Measurements from ENCODE around the gene METAP2.
"Not testable (repeated sequence)": the region's sequence is repeated elsewhere in the genome, so short reads cannot be mapped to it uniquely, and the experiment has no call there.

METAP2 gene

GRCh38 chr12:95463050-95463449, 10.9 kb upstream of the METAP2 start:
- DNase-seq, result no peak

- not testable (repeated sequence) for DNase-seq
Observed at GRCh38 chr12:95463776-95464175, 10.2 kb upstream of the METAP2 start.

DNA sequence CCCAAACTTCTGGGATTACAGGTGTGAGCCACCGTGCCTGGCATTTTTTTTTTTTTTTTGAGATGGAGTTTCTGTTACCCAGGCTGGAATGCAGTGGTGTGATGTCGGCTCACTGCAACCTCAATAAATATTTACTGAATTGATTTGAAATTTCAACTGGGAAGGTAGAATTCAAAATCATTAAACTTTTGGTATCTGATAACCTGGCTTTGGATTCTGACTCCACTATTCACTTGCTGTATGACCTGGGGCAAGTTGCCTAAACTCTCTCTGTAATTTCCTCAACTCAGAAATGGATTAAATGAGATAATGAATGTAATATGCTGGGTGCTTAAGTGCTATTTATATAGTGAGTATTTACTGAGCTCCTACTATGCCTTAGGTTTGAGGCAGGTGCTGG, 8.7 kb upstream of the METAP2 start:
- DNase-seq, result no peak

GRCh38 chr12:95470300-95470699, 3.7 kb upstream of the METAP2 start:
- no peak for DNase-seq

GRCh38 chr12:95473231-95473883, 595 bp upstream of the METAP2 start:
- peak; percentile 44 for DNase-seq

- DNase-seq, result no peak
Observed at GRCh38 chr12:95474660-95474958, 657 bp downstream of the METAP2 start.

GRCh38 chr12:95480230-95480629, 6.3 kb downstream of the METAP2 start:
- no peak for DNase-seq

DNA sequence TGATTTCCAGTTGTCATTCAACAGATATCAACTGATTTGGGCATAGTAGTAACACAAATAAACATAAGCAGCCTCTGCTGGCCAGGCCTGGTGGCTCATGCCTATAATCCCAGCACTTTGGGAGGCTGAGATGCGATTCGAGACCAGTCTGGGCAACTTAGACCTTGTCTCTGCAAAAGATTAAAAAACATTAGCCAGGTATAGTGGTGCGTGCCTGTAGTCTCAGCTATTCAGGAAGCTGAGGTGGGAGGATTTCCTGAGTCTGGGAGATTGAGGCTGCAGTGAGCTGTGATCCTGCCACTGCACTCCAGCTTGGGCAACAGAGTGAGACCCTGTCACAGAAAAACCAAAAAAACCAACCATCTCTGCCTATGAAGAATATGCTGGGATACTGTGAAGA, 7.1 kb downstream of the METAP2 start:
- DNase-seq, result no peak

GRCh38 chr12:95481888-95482287, 7.9 kb downstream of the METAP2 start:
- DNase-seq, result no peak

GRCh38 chr12:95482564-95482963, 8.6 kb downstream of the METAP2 start:
- not testable (repeated sequence) for DNase-seq

GRCh38 chr12:95484524-95484923, 10.6 kb downstream of the METAP2 start:
- DNase-seq, result no peak

GRCh38 chr12:95487024-95487423, 13.1 kb downstream of the METAP2 start:
- DNase-seq, result no peak

GRCh38 chr12:95492462-95492861, 18.5 kb downstream of the METAP2 start:
- no peak for DNase-seq

DNA sequence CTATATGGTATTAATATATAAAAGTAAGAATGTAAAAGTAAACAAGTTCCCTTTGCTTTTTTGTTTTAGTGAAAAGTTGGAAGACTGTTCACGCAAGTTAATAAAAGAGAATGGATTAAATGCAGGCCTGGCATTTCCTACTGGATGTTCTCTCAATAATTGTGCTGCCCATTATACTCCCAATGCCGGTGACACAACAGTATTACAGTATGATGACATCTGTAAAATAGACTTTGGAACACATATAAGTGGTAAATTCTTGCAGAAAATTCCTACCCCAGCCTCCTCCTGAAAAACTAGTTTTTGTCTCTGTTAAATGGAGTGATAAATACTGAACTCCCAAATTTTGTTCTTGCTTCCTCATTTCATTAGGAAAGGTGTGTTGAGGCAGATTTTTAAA, 20.9 kb downstream of the METAP2 start:
- no peak for DNase-seq

DNA sequence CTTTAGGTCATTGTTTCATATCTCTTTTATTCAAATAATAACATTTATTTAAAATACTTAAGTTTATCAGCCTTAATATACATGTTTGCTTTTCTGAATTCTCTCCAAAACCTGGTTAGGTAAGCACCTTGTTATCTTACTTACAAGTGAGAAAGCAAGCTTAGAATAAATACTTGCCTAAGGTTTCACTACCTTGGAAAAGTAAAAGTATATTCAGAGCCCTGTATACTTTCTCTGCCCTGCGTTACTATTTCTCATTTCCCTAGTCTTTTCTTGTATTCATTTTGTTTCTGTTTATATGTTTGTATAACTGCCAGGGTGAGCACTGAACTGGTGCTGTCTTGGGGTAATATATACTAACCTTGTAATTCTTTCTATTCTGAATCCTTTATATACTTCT, 21.5 kb downstream of the METAP2 start:
- DNase-seq, result no peak

GRCh38 chr12:95497031-95497430, 23.1 kb downstream of the METAP2 start:
- DNase-seq, result no peak

DNA sequence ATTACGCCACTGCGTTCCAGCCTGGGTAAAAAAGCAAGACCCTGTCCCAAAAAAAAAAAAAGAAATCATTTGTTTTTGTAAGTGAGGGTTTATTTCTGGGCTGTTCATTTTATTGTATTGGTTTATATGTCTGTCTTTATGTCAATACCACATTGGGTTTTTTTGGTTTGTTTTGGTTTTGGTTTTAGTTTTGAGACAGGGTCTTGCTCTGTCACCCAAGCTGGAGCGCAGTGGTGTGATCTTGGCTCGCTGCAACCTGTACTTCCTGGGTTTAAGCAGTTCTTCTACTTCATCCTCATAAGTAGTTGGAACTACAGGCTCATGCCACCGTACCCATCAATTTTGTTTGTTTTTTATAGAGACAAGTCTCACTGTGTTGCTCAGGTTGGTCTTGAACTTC, 25.0 kb downstream of the METAP2 start:
- no peak for DNase-seq

DNA sequence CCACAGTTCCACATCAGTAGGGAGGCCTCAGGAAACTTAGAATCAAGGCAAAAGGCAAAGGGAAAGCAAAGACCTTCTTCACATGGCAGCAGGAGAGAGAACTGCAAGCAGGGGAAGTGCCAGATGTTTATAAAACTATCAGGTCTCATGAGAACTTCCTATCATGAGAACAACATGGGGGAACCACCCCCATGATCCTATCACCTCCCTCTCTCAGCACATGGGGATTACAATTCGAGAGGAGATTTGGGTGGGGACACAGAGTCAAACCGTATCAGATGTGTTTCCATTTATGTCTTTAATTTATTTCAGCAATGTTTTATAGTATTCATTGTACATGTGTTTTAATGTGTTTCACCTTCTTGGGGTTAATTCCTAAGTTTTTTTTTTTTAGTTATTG, 25.8 kb downstream of the METAP2 start:
- no peak for DNase-seq

- no peak for DNase-seq
Observed at GRCh38 chr12:95504140-95504539, 30.2 kb downstream of the METAP2 start.

- no peak for DNase-seq
Observed at GRCh38 chr12:95505039-95505438, 31.1 kb downstream of the METAP2 start.

- no peak for DNase-seq
Observed at GRCh38 chr12:95506707-95507523, 33.0 kb downstream of the METAP2 start.

- DNase-seq, result no peak
Observed at GRCh38 chr12:95509300-95509699, 35.3 kb downstream of the METAP2 start.

- DNase-seq, result no peak
Observed at GRCh38 chr12:95511977-95512376, 38.0 kb downstream of the METAP2 start.

DNA sequence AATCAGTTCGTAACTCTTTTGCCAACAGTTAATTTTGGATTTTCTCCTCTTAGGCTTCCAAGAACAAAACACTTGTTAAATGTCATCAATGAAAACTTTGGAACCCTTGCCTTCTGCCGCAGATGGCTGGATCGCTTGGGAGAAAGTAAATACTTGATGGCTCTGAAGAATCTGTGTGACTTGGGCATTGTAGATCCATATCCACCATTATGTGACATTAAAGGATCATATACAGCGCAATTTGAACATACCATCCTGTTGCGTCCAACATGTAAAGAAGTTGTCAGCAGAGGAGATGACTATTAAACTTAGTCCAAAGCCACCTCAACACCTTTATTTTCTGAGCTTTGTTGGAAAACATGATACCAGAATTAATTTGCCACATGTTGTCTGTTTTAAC, 39.6 kb downstream of the METAP2 start:
- no peak for DNase-seq

DNA sequence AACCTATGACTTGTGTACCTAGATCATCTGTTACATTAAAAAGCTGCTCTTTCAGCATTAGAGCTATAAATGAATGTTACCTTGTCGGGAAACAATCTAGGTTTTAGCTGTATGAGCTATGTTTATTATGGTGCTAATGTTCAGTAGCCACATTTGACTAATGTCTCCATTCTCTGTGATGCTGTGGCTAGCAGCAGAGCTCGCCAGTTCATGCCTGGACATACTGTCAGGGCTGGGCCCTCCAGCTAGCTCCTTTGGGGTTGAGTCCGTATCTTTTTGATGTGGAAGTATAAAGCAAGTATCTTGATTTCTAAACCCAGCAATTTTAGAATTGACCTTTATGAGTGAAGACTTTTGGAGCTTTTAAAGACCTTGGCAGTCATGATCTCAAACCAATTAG, 41.2 kb downstream of the METAP2 start:
- no peak for DNase-seq
